Fibroblast of lung (primary cell): ENCODE data around the gene GNB5. TPM values are rescaled to one million over a fixed set of nuclear protein-coding genes. Genes with fewer than 3 reads are reported as not detected.
A peak's percentile ranks its signal among the peaks of the same experiment; 100 is the strongest.

Source experiments
- DNase-seq, 2 donors: peaks; one replicate each; pipeline versions ENCODE4 v3.0.0 to v3.0.0-alpha.2; 2010; ENCODE audit warnings: low read depth in 2 of 2
- H2AFZ ChIP-seq: 2 replicates; pipeline ENCODE4 v1.5.1; 2012; ENCODE audit warnings: low read length, control low read depth, inconsistent platforms
- H3K27ac ChIP-seq: 2 replicates; pipeline ENCODE4 v1.5.1; 2011; ENCODE audit warnings: low read length, control low read depth; ENCODE audit not compliant: insufficient read depth
- H3K27me3 ChIP-seq: 2 replicates; pipeline ENCODE4 v1.5.1; 2011; ENCODE audit warnings: mild to moderate bottlenecking, low read length; ENCODE audit not compliant: control insufficient read depth, insufficient read depth
- H3K36me3 ChIP-seq: 2 replicates; pipeline ENCODE4 v1.5.1; 2011; ENCODE audit warnings: low read length; ENCODE audit not compliant: control insufficient read depth, insufficient read depth
- H3K4me1 ChIP-seq: 2 replicates; pipeline ENCODE4 v1.5.1; 2011; ENCODE audit warnings: low read length; ENCODE audit not compliant: control insufficient read depth, insufficient read depth; ENCODE audit errors: extremely low read depth
- H3K4me2 ChIP-seq: 2 replicates; pipeline ENCODE4 v1.5.1; 2011; ENCODE audit warnings: low read length, control low read depth; ENCODE audit not compliant: insufficient read depth; ENCODE audit errors: extremely low read depth
- H3K4me3 ChIP-seq, 4 experiments: fragments of 200-600 bp in 1 of 4; sonication (generic) in 1 of 4; replicated peaks in 1 of 4; 2 replicates each; pipeline ENCODE4 v1.5.1; 2011 to 2016; ENCODE audit warnings: low read length in 4 of 4, low read depth in 3 of 4, mild to moderate bottlenecking in 3 of 4, control low read depth in 2 of 4, inconsistent platforms in 1 of 4, mixed read lengths in 1 of 4; ENCODE audit not compliant: insufficient read depth in 1 of 4; ENCODE audit errors: control extremely low read depth in 1 of 4
- H3K79me2 ChIP-seq: 2 replicates; pipeline ENCODE4 v1.5.1; 2012; ENCODE audit warnings: mild to moderate bottlenecking, low read length, inconsistent platforms; ENCODE audit not compliant: control insufficient read depth, insufficient read depth
- H3K9ac ChIP-seq: 2 replicates; pipeline ENCODE4 v1.5.1; 2011; ENCODE audit warnings: mild to moderate bottlenecking, low read length, control low read depth; ENCODE audit not compliant: insufficient read depth
- H3K9me3 ChIP-seq: 2 replicates; pipeline ENCODE4 v1.5.1; 2012; ENCODE audit warnings: low read depth, low read length; ENCODE audit not compliant: control insufficient read depth, insufficient read depth
- H4K20me1 ChIP-seq: 2 replicates; pipeline ENCODE4 v1.5.1; 2011; ENCODE audit warnings: low read length; ENCODE audit not compliant: control insufficient read depth, insufficient read depth; ENCODE audit errors: extremely low read depth
- CTCF ChIP-seq, 2 donors: IDR thresholded peaks in 1 of 2; conservative IDR thresholded peaks in 1 of 2; 1 replicate in 1 of 2; 2 replicates in 1 of 2; pipeline ENCODE4 v1.5.1; 2011 to 2012; ENCODE audit warnings: low read length in 2 of 2, control low read depth in 1 of 2, inconsistent platforms in 1 of 2, low read depth in 1 of 2, mild to moderate bottlenecking in 1 of 2
- EZH2 ChIP-seq: IDR thresholded peaks from 2 replicates; pipeline ENCODE4 v1.5.1; 2012; ENCODE audit warnings: low read length, control low read depth, mild to moderate bottlenecking; ENCODE audit errors: missing control alignments
- polyA plus RNA-seq, 2 donors: library from polyadenylated mRNA; depleted of rRNA in 1 of 2; stranded (reverse) in 1 of 2; unstranded in 1 of 2; fragments of >200 nt; gene quantifications; 2 replicates each; pipeline ENCODE4 v1.2.1, GENCODE V29; 2011 to 2012; ENCODE audit warnings: missing spikeins in 1 of 2
- total RNA-seq: library from RNA; depleted of rRNA; stranded (reverse); fragments of >200 nt; gene quantifications from 2 replicates; pipeline ENCODE4 v1.2.1, GENCODE V29; 2014

Gene GNB5
- total and polyA plus RNA-seq, 2 donors (not counting 1 experiment from before 2014, with no cell fraction given), result 44.0 to 52.2 TPM

GRCh38 chr15:52163321-52164190, 27.6 kb downstream of the GNB5 start:
- Histone ChIP-seq H3K27ac (no peak overlapping the region), H3K4me1 (peaks cover 5% of the 10 kb centered on the region), H3K4me3 (no peak overlapping the region), H3K9me3 (no peaks in the 10 kb centered on the region), H3K36me3 (peaks cover 3% of the 10 kb centered on the region), H3K9ac (no peak overlapping the region), H2AFZ (no peak overlapping the region), H3K79me2 (no peaks in the 10 kb centered on the region), H4K20me1 (no peaks in the 10 kb centered on the region), H3K4me2 (no peak overlapping the region), H3K27me3 (no peaks in the 10 kb centered on the region)
- DNase-seq, result no peak
- TF ChIP-seq CTCF (conservative IDR thresholded peaks at IDR 0.05 in 1 of 2, IDR thresholded peaks at IDR 0.05 in 1 of 2; ENCODE audit: low read depth in 1 of 2, low read length in 2 of 2) (no peak), EZH2 (no peak)

GRCh38 chr15:52162876-52163275, 28.3 kb downstream of the GNB5 start:
- Histone ChIP-seq H3K36me3 (peaks cover 3% of the 10 kb centered on the region), H4K20me1 (no peaks in the 10 kb centered on the region), H3K4me3 (no peak overlapping the region), H3K27me3 (no peaks in the 10 kb centered on the region), H3K27ac (no peak overlapping the region), H3K9me3 (no peaks in the 10 kb centered on the region), H3K4me2 (no peak overlapping the region), H3K9ac (no peak overlapping the region), H3K4me1 (peaks cover 5% of the 10 kb centered on the region), H3K79me2 (no peaks in the 10 kb centered on the region), H2AFZ (no peak overlapping the region)
- DNase-seq, result no peak
- no peak for TF ChIP-seq EZH2
- TF ChIP-seq CTCF (conservative IDR thresholded peaks at IDR 0.05 in 1 of 2, IDR thresholded peaks at IDR 0.05 in 1 of 2; ENCODE audit: low read depth in 1 of 2, low read length in 2 of 2), result no peak

GRCh38 chr15:52162260-52162659, 28.9 kb downstream of the GNB5 start:
- Histone ChIP-seq H2AFZ (no peak overlapping the region), H3K4me2 (no peak overlapping the region), H3K4me3 (no peak overlapping the region), H3K79me2 (no peaks in the 10 kb centered on the region), H3K4me1 (peaks cover 5% of the 10 kb centered on the region), H3K9me3 (no peaks in the 10 kb centered on the region), H3K27me3 (no peaks in the 10 kb centered on the region), H3K9ac (no peak overlapping the region), H4K20me1 (no peaks in the 10 kb centered on the region), H3K36me3 (peaks cover 3% of the 10 kb centered on the region), H3K27ac (no peak overlapping the region)
- TF ChIP-seq EZH2 (no peak), CTCF (conservative IDR thresholded peaks at IDR 0.05 in 1 of 2, IDR thresholded peaks at IDR 0.05 in 1 of 2; ENCODE audit: low read depth in 1 of 2, low read length in 2 of 2) (no peak)
- peak; percentile 19 to 56 for DNase-seq
